IMR-90 (cell line): ENCODE results near the gene ITPK1. TPM values are rescaled to one million over a fixed set of nuclear protein-coding genes. Genes with fewer than 3 reads are reported as not detected.

ENCODE experiments used
- ATAC-seq: fragments of 200-7000 bp; cut with Tn5 transposase; 2 replicates; pipeline ENCODE4 v1.9.1; 2020; ENCODE audit warnings: low read depth, mild to moderate bottlenecking, moderate library complexity
- BruUV-seq: library from RNA; stranded (reverse); fragments of 400-500 nt; replicated peaks from 2 replicates; lab custom pipeline; 2021; lab: Mats Ljungman, UMichigan
- CTCF ChIA-PET: fragments of 300-600 bp; formaldehyde crosslinking; extraction: SDS; loops from one replicate; lab custom pipeline; 2021; ENCODE audit warnings: antibody characterized with exemption; lab: Yijun Ruan, JAX
- POLR2A ChIA-PET: fragments of 300-600 bp; sonication (Branson Sonifier 250); formaldehyde crosslinking; loops from one replicate; lab custom pipeline; 2022; ENCODE audit warnings: antibody characterized with exemption; ENCODE audit not compliant: unreplicated experiment; lab: Charles Lee
- DNase-seq: peaks from one replicate; pipeline ENCODE4 v3.0.0; 2013
- H2AFZ ChIP-seq: replicated peaks from 2 replicates; pipeline ENCODE3; 2013; ENCODE audit warnings: low read length, mild to moderate bottlenecking; ENCODE audit not compliant: poor library complexity
- H2AK5ac ChIP-seq: 2 replicates; pipeline ENCODE4 v1.6.1; 2013; ENCODE audit warnings: low read depth, low read length, inconsistent platforms
- H2AK9ac ChIP-seq: replicated peaks from 2 replicates; pipeline ENCODE3; 2013; ENCODE audit warnings: mild to moderate bottlenecking, low read depth, low read length, moderate library complexity; ENCODE audit not compliant: poor library complexity
- H2BK120ac ChIP-seq: 2 replicates; pipeline ENCODE4 v1.6.1; 2013; ENCODE audit warnings: low read depth, low read length, inconsistent platforms
- H2BK15ac ChIP-seq: 3 replicates; pipeline ENCODE4 v1.6.1; 2013; ENCODE audit warnings: low read depth, low read length, inconsistent platforms
- H2BK20ac ChIP-seq: 2 replicates; pipeline ENCODE4 v1.6.1; 2013; ENCODE audit warnings: low read depth, mild to moderate bottlenecking, inconsistent platforms, low read length, moderate library complexity
- H2BK5ac ChIP-seq: 2 replicates; pipeline ENCODE4 v1.6.1; 2013; ENCODE audit warnings: mild to moderate bottlenecking, low read depth, low read length, inconsistent platforms; ENCODE audit not compliant: poor library complexity, severe bottlenecking
- H3K14ac ChIP-seq: replicated peaks from 2 replicates; pipeline ENCODE4 v1.6.1; 2013; ENCODE audit warnings: low read depth, low read length, inconsistent platforms
- H3K18ac ChIP-seq: 2 replicates; pipeline ENCODE4 v1.6.1; 2013; ENCODE audit warnings: low read depth, low read length, control low read depth
- H3K23ac ChIP-seq: 2 replicates; pipeline ENCODE4 v1.6.1; 2013; ENCODE audit warnings: low read depth, low read length, inconsistent platforms
- H3K27ac ChIP-seq: 2 replicates; pipeline ENCODE4 v1.5.1; 2013; ENCODE audit warnings: mild to moderate bottlenecking, control low read depth, low read length; ENCODE audit not compliant: insufficient read depth
- H3K27me3 ChIP-seq: 2 replicates; pipeline ENCODE4 v1.6.1; 2013; ENCODE audit warnings: low read length; ENCODE audit not compliant: control insufficient read depth, insufficient read depth
- H3K36me3 ChIP-seq: 2 replicates; pipeline ENCODE4 v1.6.1; 2013; ENCODE audit warnings: low read length, mixed read lengths; ENCODE audit not compliant: control insufficient read depth, insufficient read depth
- H3K4ac ChIP-seq: 2 replicates; pipeline ENCODE4 v1.6.1; 2013; ENCODE audit warnings: low read depth, low read length, inconsistent platforms
- H3K4me1 ChIP-seq: 2 replicates; pipeline ENCODE4 v1.6.1; 2013; ENCODE audit warnings: low read length, mixed read lengths; ENCODE audit not compliant: control insufficient read depth, insufficient read depth
- H3K4me2 ChIP-seq: 2 replicates; pipeline ENCODE4 v1.6.1; 2013; ENCODE audit warnings: low read depth, mild to moderate bottlenecking, control low read depth, low read length, moderate library complexity
- H3K4me3 ChIP-seq: 2 replicates; pipeline ENCODE4 v1.5.1; 2013; ENCODE audit warnings: low read depth, mild to moderate bottlenecking, control low read depth, low read length, moderate library complexity; ENCODE audit not compliant: insufficient read depth
- H3K56ac ChIP-seq: 2 replicates; pipeline ENCODE4 v1.6.1; 2013; ENCODE audit warnings: low read length, inconsistent platforms; ENCODE audit not compliant: insufficient read depth; ENCODE audit errors: extremely low read depth
- H3K79me1 ChIP-seq, 2 experiments: 2 replicates each; pipeline ENCODE4 v1.6.1; 2013; ENCODE audit warnings: low read length in 2 of 2, inconsistent platforms in 1 of 2, low read depth in 1 of 2
- H3K9ac ChIP-seq: 2 replicates; pipeline ENCODE4 v1.6.1; 2013; ENCODE audit warnings: low read depth, low read length, control low read depth
- H3K9me1 ChIP-seq: 2 replicates; pipeline ENCODE4 v1.6.1; 2013; ENCODE audit warnings: low read length, inconsistent platforms; ENCODE audit not compliant: insufficient read depth
- H3K9me3 ChIP-seq: 2 replicates; pipeline ENCODE4 v1.6.1; 2013; ENCODE audit warnings: low read length; ENCODE audit not compliant: control insufficient read depth, insufficient read depth
- H4K20me1 ChIP-seq: 2 replicates; pipeline ENCODE4 v1.6.1; 2013; ENCODE audit warnings: low read length, inconsistent platforms; ENCODE audit not compliant: insufficient read depth
- H4K5ac ChIP-seq: 2 replicates; pipeline ENCODE4 v1.6.1; 2013; ENCODE audit warnings: mild to moderate bottlenecking, low read depth, low read length, control low read depth
- H4K8ac ChIP-seq, 2 experiments: 2 replicates each; pipeline ENCODE4 v1.6.1; 2013; ENCODE audit warnings: low read depth in 2 of 2, low read length in 2 of 2, control low read depth in 1 of 2, inconsistent platforms in 1 of 2
- H4K91ac ChIP-seq: 2 replicates; pipeline ENCODE4 v1.6.1; 2013; ENCODE audit warnings: low read depth, low read length, inconsistent platforms; ENCODE audit not compliant: insufficient read depth
- CEBPB ChIP-seq: IDR thresholded peaks from 2 replicates; pipeline ENCODE4 v1.6.1; 2012; ENCODE audit warnings: low read depth, low read length, improper control_type of control experiment
- CHD1 ChIP-seq: IDR thresholded peaks from 2 replicates; pipeline ENCODE4 v1.6.1; 2012; ENCODE audit warnings: low read depth, low read length, improper control_type of control experiment
- FOS ChIP-seq: fragments of 150-350 bp; IDR thresholded peaks from 2 replicates; pipeline ENCODE4 v1.6.1; 2016; ENCODE audit warnings: low read depth, low read length
- RAD21 ChIP-seq: IDR thresholded peaks from 2 replicates; pipeline ENCODE4 v1.6.1; 2012; ENCODE audit warnings: low read length, improper control_type of control experiment
- WGBS, 2 experiments: methylation state at CpG; one replicate each; pipeline versions ENCODE4 v1.1.5 to v1.1.7; 2013; ENCODE audit warnings: missing lambda C conversion rate in 2 of 2; ENCODE audit not compliant: insufficient read length in 1 of 2; ENCODE audit errors: extremely low coverage in 2 of 2; 5-methylcytosine and 5-hydroxymethylcytosine counted together
- dilution Hi-C: fragments of 300-500 bp; cut with HindIII; formaldehyde crosslinking; loops from one replicate; pipeline ENCODE4 v1.14.3; 2018; ENCODE audit warnings: low sequenced_read_pairs; ENCODE audit not compliant: unreplicated experiment
- in situ Hi-C: fragments of 300-500 bp; cut with MboI; formaldehyde crosslinking; loops from 3 replicates; pipeline ENCODE4 v1.14.3; 2019; ENCODE audit warnings: low sequenced_read_pairs, inconsistent platforms, mixed read lengths
- intact Hi-C: fragments of 100-400 bp; cut with micrococcal nuclease; formaldehyde crosslinking; loops from 2 replicates; pipeline ENCODE4 v1.10.0; 2022
- polyA plus RNA-seq, 3 experiments: library from polyadenylated mRNA; depleted of rRNA; stranded (reverse); fragments of >200 nt; gene quantifications; 2 replicates each; pipeline ENCODE4 v1.2.3, GENCODE V29; 2012; ENCODE audit warnings: low replicate concordance in 1 of 3
- total RNA-seq: library from RNA; depleted of rRNA; stranded (reverse); fragments of >200 nt; gene quantifications from 2 replicates; pipeline ENCODE4 v1.2.3, GENCODE V29; 2012

ITPK1 gene
- total and polyA plus RNA-seq, 2 of the 4 experiments (the other 2 are of a cell fraction), result 21.7 to 26.9 TPM

DNA sequence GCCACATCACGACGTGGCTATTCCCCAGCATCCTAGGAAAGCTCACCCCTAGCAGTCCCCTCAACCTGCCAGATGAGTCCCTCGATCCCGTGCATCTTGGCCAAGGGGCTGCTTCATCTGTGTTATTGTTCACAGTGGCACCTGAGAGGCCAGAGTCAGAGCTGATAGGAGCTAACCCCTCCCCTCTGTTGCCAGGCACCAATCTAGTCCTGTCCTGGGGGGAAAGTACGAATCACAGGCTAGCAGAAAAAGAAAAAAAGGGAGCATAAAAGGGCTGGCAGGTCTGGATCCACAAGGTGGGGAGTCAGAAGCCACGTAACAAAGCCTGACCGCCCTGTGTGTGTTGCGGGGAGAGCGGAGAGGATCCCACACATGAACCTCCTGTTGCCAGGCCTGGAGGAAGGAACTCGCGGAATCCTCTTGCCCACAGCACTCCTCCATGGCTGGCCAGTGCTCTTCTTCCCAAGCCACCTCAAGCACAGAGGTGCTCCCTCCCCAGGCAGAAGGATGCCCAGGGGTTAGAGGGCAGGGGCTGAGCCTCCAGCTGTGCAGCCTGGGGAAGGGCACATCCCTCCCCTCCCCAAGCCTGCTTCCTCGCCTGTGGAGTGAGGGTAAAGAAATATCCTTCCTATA is 91.8 kb downstream of the ITPK1 start:
- CTCF ChIA-PET, result interaction anchor here (0.8 kb wide), 1 partner anchor 19 kb away, joined by 4 read pairs; no protein-coding TSS in a partner anchor
- WGBS, 2 experiments, result no CpG with 5 or more reads among the region's 12 CpGs

More for the DNA sequence above, 91.8 kb downstream of the ITPK1 start:
- intact Hi-C loops (no loop called here), in situ Hi-C loops (no loop called here), dilution Hi-C loops (no loop called here)
- Histone ChIP-seq H3K9me3 (no peaks in the 10 kb centered on the region), H3K4ac (no peak overlapping the region), H3K9ac (no peak overlapping the region), H2BK15ac (no peak overlapping the region), H2AFZ (peak overlapping the region; percentile 16), H3K9me1 (no peaks in the 10 kb centered on the region; the same call in 1 of the 2 replicates), H4K91ac (no peak overlapping the region), H3K14ac (no peak overlapping the region), H4K8ac (no peak overlapping the region), H2BK20ac (no peak overlapping the region), H4K5ac (no peak overlapping the region), H3K27me3 (peaks cover 3% of the 10 kb centered on the region; the same call in 1 of the 2 replicates), H4K20me1 (no peaks in the 10 kb centered on the region), H3K4me2 (no peak overlapping the region), H2AK9ac (no peak overlapping the region), H3K23ac (no peak overlapping the region), H3K79me1 (no peaks in the 10 kb centered on the region; a peak in 1 of 4 replicates), H2AK5ac (no peak overlapping the region), H3K56ac (no peak overlapping the region), H2BK120ac (no peak overlapping the region), H3K36me3 (no peaks in the 10 kb centered on the region), H3K4me3 (no peak overlapping the region), H3K4me1 (no peaks in the 10 kb centered on the region), H3K18ac (no peak overlapping the region), H2BK5ac (no peak overlapping the region), H3K27ac (no peak overlapping the region)
- DNase-seq (no peak), ATAC-seq (no peak)
- BruUV-seq, result no TSS peak
- TF ChIP-seq CHD1 (no peak), RAD21 (no peak), CEBPB (no peak), FOS (no peak)
- POLR2A ChIA-PET, result no interaction called here
